Kidney (tissue), 14 donors: ENCODE data around the gene C20orf141. TPM values are rescaled to one million over a fixed set of nuclear protein-coding genes. Genes with fewer than 3 reads are reported as not detected.

ENCODE experiments used
- DNase-seq, 5 donors: peaks; one replicate each; pipeline ENCODE4 v3.0.0-alpha.2; 2013 to 2020
- FAIRE-seq: peaks from 2 replicates; lab custom pipeline; 2012; peaks lifted over from hg19 to GRCh38; lab: Jason Lieb, UNC
- H3K27ac ChIP-seq, 2 donors: one replicate each; pipeline ENCODE4 v1.7.0; 2013; ENCODE audit warnings: low read depth in 2 of 2, low read length in 2 of 2, inconsistent platforms in 1 of 2
- H3K27me3 ChIP-seq: one replicate; pipeline ENCODE4 v1.7.1; 2013; ENCODE audit warnings: low read length, inconsistent platforms; ENCODE audit not compliant: control insufficient read depth, insufficient read depth
- H3K36me3 ChIP-seq, 3 donors: one replicate each; pipeline versions ENCODE4 v1.7.0 to v1.7.1; 2013; ENCODE audit warnings: low read length in 3 of 3, control low read depth in 1 of 3, inconsistent platforms in 1 of 3; ENCODE audit not compliant: insufficient read depth in 3 of 3, control insufficient read depth in 2 of 3
- H3K4me1 ChIP-seq, 3 donors: one replicate each; pipeline versions ENCODE4 v1.7.0 to v1.7.1; 2013; ENCODE audit warnings: low read length in 3 of 3, inconsistent platforms in 1 of 3, low read depth in 1 of 3; ENCODE audit not compliant: control insufficient read depth in 2 of 3, insufficient read depth in 2 of 3
- H3K4me3 ChIP-seq, 3 donors: one replicate each; pipeline versions ENCODE4 v1.7.0 to v1.8.1; 2013; ENCODE audit warnings: low read length in 3 of 3, control low read depth in 1 of 3, inconsistent platforms in 1 of 3
- H3K9ac ChIP-seq, 3 donors: one replicate each; pipeline versions ENCODE4 v1.7.0 to v1.7.1; 2013; ENCODE audit warnings: low read length in 3 of 3, control low read depth in 1 of 3, inconsistent platforms in 1 of 3
- H3K9me3 ChIP-seq, 3 donors: one replicate each; pipeline versions ENCODE4 v1.7.0 to v1.7.1; 2013; ENCODE audit warnings: low read length in 3 of 3, control low read depth in 1 of 3, inconsistent platforms in 1 of 3; ENCODE audit not compliant: control insufficient read depth in 2 of 3, insufficient read depth in 1 of 3
- CTCF ChIP-seq: IDR thresholded peaks from 3 replicates; pipeline ENCODE4 v1.5.1; 2012; ENCODE audit warnings: mild to moderate bottlenecking, moderate library complexity, borderline replicate concordance; ENCODE audit not compliant: insufficient read depth; ENCODE audit errors: extremely low read depth
- intact Hi-C: fragments of 100-400 bp; cut with DNase I; formaldehyde crosslinking; loops from one replicate; pipeline ENCODE4 v1.11.1; 2022
- polyA plus RNA-seq: library from polyadenylated mRNA; stranded (reverse); fragments of 350-450 nt; fragmentation: Illumina TruSeq; extraction: RNeasy Lipid Tissue Mini Kit (QIAGEN cat#74804); gene quantifications from one replicate; pipeline ENCODE4 v1.2.3, GENCODE V29; 2014; ENCODE audit warnings: low read depth, low replicate concordance; ENCODE audit not compliant: insufficient read depth
- total RNA-seq: library from RNA; stranded (reverse); fragmentation: NEBNext Ultra II Directional; extraction: Animal tissue kit (Norgen Biotek cat#: 25700); gene quantifications from one replicate; pipeline ENCODE4 v1.2.1, GENCODE V29; 2021
- donor health status: control.
- donor health status: control.
- donor health status: control.
- donor health status: control.
- donor health status: control.
- donor health status: DM: yes; HTN: yes; CAD: no.
- donor health status: Normal renal cell carcinoma (clear cell type).

Gene C20orf141
- total and polyA plus RNA-seq, 2 donors from 2014 or later = not detected

DNA sequence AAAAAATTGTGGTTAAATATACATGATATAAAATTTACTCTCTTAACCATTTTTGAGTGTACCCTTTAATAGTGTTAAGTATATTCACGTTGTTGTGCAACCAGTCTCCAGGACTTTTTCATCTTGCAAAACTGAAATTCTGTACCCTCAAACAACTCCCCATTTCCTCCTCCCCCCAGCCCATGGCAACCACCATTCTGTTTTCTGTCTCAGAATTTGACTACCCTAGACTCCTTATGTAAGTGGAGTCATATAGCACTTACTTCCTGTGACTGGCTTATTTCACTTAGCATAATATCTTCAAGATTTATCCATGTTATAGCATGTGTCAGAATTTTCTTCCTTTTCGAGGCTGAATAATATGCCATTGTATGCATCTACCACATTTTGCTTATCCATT, 30.8 kb downstream of the C20orf141 start:
- no peak overlapping the region for H3K9ac ChIP-seq
- FAIRE-seq (no peak), DNase-seq (no peak)
- H3K36me3 ChIP-seq = peaks cover 0 to 4% (median 0%) of the 10 kb centered on the region in 3 donors
- intact Hi-C loops = no loop called here
- no peaks in the 10 kb centered on the region for H3K9me3 ChIP-seq
- H3K4me1 ChIP-seq = peaks cover 0 to 3% (median 0%) of the 10 kb centered on the region in 3 donors
- H3K4me3 ChIP-seq = no peak overlapping the region
- TF ChIP-seq CTCF = no peak
- H3K27me3 ChIP-seq = no peaks in the 10 kb centered on the region
- no peak overlapping the region for H3K27ac ChIP-seq

- intact Hi-C loops = no loop called here
- FAIRE-seq = no peak
- peaks cover 0 to 4% (median 0%) of the 10 kb centered on the region in 3 donors for H3K36me3 ChIP-seq
Observed at GRCh38 chr20:2846698-2847097, 31.9 kb downstream of the C20orf141 start.

DNA sequence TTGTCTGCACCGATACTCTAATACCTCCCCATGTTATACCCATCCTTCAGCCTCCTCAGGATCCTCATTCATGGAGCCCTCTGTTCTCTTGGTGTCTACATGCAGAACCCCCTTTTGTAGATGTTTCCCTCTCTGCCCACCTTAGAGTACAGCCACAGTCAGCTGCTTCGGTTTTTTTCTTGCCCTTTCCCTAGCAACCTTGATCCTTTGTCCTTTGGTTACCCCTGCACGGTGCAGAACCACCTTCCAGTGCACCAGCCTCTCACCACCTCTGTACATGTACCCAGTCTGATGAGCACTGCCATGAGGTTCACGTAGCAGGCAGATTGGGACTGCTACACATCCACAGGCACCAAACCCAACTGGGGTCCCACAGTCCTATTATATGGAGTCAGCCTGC, 33.0 kb downstream of the C20orf141 start:
- Histone ChIP-seq H3K36me3 (peaks cover 0 to 4% (median 0%) of the 10 kb centered on the region in 3 donors), H3K4me3 (no peak overlapping the region), H3K27ac (no peak overlapping the region), H3K4me1 (no peaks in the 10 kb centered on the region), H3K9ac (no peak overlapping the region), H3K27me3 (no peaks in the 10 kb centered on the region), H3K9me3 (no peaks in the 10 kb centered on the region)
- DNase-seq (no peak), FAIRE-seq (no peak)
- intact Hi-C loops = no loop called here
- no peak for TF ChIP-seq CTCF

More at GRCh38 chr20:2846698-2847097, 31.9 kb downstream of the C20orf141 start:
- TF ChIP-seq CTCF = no peak
- no peak for DNase-seq
- H3K9ac ChIP-seq = no peak overlapping the region
- H3K4me3 ChIP-seq = no peak overlapping the region
- no peaks in the 10 kb centered on the region for H3K27me3 ChIP-seq
- no peak overlapping the region for H3K27ac ChIP-seq
- H3K9me3 ChIP-seq = no peaks in the 10 kb centered on the region
- H3K4me1 ChIP-seq = no peaks in the 10 kb centered on the region

DNA sequence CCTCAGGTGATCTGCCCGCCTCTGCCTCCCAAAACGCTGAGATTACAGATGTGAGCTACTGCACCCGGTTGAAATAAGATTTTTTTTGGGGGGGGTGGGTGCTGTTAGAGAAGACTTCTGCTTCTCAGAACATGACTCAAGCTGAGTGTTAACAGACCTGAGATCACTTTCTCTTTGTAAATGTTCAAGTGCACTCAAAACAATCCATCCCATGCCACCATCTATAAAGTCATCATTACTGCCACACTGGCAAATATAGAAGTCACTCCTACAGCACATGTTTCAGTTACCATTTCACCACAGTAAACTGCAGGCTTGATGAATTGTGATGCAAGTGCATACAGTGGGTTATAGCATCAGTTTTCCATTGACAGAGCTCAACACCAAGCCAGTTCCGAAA, 34.7 kb downstream of the C20orf141 start:
- DNase-seq (no peak), FAIRE-seq (no peak)
- intact Hi-C loops = no loop called here
- Histone ChIP-seq H3K27me3 (no peaks in the 10 kb centered on the region), H3K36me3 (peaks cover 0 to 3% (median 0%) of the 10 kb centered on the region in 3 donors), H3K4me1 (no peaks in the 10 kb centered on the region), H3K9ac (no peak overlapping the region), H3K4me3 (no peak overlapping the region), H3K27ac (no peak overlapping the region), H3K9me3 (no peaks in the 10 kb centered on the region)
- no peak for TF ChIP-seq CTCF
